HG03457 (cell line): ENCODE measurements around the gene ATP6V1B1.
"Not testable (repeated sequence)": the region's sequence is repeated elsewhere in the genome, so short reads cannot be mapped to it uniquely, and the experiment has no call there.

ENCODE experiments used
- ATAC-seq: cut with Tn5 transposase; IDR thresholded peaks from one replicate; pipeline ENCODE4 v1.9.1; 2021; ENCODE audit warnings: moderate number of reproducible peaks; ENCODE audit not compliant: unreplicated experiment

Gene ATP6V1B1

GRCh38 chr2:71004857-71005256, 69.2 kb downstream of the ATP6V1B1 start:
- no peak for ATAC-seq

DNA sequence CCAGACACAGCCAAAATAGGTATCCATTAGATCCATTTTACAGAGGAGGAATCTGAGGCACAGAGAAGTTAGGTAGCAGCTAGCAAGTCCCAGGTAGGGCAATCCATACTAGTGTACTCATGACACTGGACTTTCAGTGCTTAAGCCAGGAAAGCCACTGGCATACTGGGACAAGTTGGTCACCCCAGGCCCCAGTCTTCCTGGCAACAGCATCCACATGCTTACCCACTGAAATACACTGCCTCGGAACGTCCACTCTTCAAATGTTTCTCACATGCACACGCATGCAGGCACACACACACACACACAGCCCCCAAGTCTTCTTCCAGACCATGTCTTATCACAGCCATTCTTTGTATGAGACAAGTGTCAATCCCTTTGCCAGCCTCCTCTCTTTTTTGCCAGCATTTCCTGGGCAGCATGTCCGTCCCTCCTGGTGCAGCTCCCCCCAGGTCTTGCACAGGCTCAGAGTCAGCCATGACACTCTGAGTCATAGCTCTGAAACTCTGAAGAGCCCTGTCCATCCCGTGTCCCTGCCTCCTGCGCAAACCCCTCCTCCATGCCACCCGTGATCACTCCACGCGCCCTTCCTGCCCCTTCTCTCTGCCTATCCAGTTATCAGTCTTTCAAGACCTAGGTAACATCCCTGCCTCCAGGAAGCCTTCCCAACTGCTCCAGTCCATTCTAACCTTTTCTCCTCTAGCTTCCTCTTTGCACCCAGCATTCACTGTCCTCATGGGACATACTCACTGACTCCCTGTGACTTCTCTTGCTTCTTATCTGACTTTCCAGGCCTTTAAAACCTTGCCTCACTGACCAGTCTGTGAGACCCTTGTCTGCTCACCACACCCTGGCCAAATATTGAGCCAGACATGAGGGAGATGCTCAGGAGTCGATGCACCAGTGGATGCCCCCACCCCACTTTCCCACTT, 69.8 kb downstream of the ATP6V1B1 start:
- no peak for ATAC-seq

DNA sequence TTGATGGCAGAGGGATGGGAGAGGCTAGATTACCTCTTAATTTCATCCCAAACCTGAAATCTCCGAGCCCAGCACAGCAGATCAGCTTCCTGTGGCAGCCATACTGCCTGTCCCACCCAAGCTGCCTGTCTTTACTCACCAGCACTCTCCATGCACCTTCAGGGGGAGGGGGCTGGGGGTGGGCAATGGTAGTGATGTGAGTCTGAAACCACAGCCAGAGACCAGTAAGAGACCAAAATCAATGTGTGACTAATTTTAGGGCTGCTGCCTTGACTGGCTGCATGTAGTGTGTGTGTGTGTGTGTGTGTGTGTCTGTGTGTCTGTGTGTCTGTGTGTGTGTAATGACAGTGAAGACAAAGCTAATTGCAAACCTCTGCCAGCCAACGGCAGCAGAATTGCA, 70.6 kb downstream of the ATP6V1B1 start:
- no peak for ATAC-seq

DNA sequence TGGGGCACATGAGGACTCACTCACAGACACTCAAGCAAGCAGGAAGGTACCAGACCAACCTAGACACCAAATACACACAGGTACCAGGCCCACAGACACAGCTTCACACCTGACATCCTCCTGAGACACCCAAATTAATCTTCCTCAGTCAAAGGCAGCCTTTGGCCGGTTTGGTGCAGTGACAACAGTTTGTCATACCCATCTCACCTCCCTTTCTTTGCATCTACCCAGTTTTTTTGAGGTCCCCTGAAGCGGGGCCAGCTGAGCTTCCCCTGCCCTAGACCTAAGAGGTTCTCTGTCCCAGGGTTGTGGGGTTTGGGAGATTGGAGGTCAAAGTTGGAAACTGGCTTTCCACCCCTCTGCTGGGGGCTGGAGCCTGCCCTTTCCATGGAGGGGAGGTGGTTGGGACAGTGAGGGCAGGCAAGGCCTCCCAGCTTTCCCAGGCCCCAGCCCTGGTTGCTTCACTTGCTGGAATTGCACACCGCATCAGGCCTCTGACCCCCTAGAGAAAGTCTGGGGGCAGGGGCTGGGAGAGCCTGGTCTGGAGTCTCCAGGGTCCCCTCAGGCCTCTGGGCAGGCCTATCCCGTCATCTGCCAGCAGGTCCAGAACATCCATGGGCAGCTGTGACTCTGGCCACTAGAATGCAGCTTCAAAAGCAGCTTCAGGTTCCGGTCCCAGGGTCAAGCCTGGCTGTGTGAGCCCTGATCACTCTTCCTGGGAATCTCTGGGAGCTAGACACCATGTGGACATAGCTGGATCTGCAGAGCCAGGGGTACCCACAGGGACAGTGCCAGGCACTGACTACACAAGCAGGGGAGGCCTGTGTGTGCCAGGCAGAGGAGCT, 71.5 kb downstream of the ATP6V1B1 start:
- ATAC-seq, result no peak

DNA sequence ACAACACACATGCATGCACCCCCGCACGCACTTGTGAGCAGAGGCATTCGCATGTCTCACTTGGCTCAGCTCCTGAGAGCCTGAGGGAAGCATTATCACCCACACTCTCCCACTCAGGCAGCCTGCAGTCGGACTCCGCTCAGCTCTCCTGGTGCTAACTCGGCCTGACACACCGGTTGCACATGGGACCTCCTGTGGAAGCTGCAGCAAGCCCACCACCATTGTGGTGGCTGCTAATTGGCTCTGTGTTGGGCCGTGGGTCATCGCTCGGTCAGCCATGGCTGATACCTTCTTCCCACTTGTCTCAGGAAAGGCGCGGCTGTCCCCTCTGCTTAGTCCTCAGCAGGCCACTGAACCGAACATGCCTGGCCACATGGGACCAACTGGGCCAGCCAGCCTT, 72.6 kb downstream of the ATP6V1B1 start:
- no peak for ATAC-seq

GRCh38 chr2:71011786-71012185, 76.1 kb downstream of the ATP6V1B1 start:
- not testable (repeated sequence) for ATAC-seq
